Activated T-cell treated with anti-CD3 and anti-CD28 coated beads, Interleukin-2, amount 50 U/mL, for 72 hours (primary cell): ENCODE results near the gene TAF11. TPM values are rescaled to one million over a fixed set of nuclear protein-coding genes. Genes with fewer than 3 reads are reported as not detected.
A peak's percentile ranks its signal among the peaks of the same experiment; 100 is the strongest.

ENCODE experiments used
- ATAC-seq, 2 donors: fragments of 150-1000 bp; cut with Tn5 transposase; replicated peaks in 1 of 2; 2 replicates each; pipeline ENCODE4 v1.10.0; 2021; ENCODE audit warnings: moderate library complexity in 2 of 2, mild to moderate bottlenecking in 1 of 2
- DNase-seq, 2 donors: peaks; one replicate each; pipeline ENCODE4 v3.0.0; 2021 to 2022; ENCODE audit warnings: mixed read lengths in 1 of 2
- H3K27ac Mint-ChIP-seq: one replicate; pipeline ENCODE4 v1.8.0; 2022; ENCODE audit warnings: mild to moderate bottlenecking, moderate library complexity, mixed read lengths
- H3K27me3 Mint-ChIP-seq: one replicate; pipeline ENCODE4 v1.8.0; 2022; ENCODE audit warnings: low read depth, mixed read lengths
- H3K36me3 Mint-ChIP-seq, 2 donors: one replicate each; pipeline ENCODE4 v1.8.0; 2022; ENCODE audit warnings: mixed read lengths in 2 of 2, mild to moderate bottlenecking in 1 of 2; ENCODE audit not compliant: insufficient read depth in 2 of 2
- H3K4me1 Mint-ChIP-seq: one replicate; pipeline ENCODE4 v1.8.0; 2022; ENCODE audit warnings: low read depth, mixed read lengths
- H3K4me3 Mint-ChIP-seq, 2 donors: one replicate each; pipeline ENCODE4 v1.8.0; 2022; ENCODE audit warnings: mild to moderate bottlenecking in 2 of 2, mixed read lengths in 2 of 2, moderate library complexity in 2 of 2
- H3K9me3 Mint-ChIP-seq, 2 donors: one replicate each; pipeline ENCODE4 v1.8.0; 2022; ENCODE audit warnings: mixed read lengths in 2 of 2
- total RNA-seq, 2 donors: library from RNA; stranded (reverse); gene quantifications; one replicate each; pipeline ENCODE4 v1.2.3, GENCODE V29; 2022

Gene TAF11
- total RNA-seq, 2 donors from 2014 or later = 29.1 to 30.9 TPM

DNA sequence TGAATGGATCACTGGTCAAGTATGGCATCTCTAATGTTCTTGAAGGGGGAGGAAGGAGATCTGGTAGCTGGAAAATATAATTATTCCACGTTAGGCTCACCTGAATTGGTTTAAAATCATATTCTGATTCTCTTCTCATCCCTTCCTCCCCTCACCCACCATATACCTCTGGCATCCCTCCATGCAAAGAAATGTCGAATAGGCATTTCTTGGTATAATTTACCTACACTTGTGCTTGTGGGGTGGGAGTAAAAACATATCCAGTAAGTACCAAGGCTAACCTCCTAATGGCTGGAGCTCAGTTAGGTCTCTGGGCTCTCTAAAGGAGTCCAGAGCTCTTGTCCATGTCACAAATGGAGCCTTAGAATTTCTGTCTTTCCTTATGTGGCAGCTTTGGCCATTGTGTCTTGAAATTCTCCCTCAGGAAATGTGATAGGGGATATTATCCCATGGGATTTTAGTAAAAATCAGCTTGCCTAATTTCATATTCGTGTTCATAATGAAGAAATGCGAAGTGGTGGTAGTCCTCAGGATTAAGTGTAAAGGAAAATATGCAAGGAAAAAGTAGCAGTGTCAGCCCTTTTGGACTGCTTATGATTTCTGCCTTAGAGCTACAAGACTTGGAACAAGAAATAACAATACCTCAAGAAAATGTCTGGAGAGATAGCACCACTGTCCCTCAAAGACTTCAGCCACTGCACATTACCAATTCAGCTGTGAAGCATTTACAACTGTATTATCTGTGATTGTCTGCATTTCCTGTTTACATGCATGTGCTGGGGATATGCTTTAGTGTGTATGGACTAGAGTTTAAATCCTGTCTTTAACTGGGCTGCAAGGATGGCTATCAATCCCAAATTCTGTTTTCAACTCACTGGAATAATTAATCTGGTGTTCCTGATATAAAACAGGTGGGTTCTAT is 12.3 kb downstream of the TAF11 start:
- no peak for DNase-seq
- no peak overlapping the region for H3K4me3 Mint-ChIP-seq
- H3K9me3 Mint-ChIP-seq = no peaks in the 10 kb centered on the region
- peak overlapping the region; percentile 55 for H3K27ac Mint-ChIP-seq
- no peaks in the 10 kb centered on the region for H3K27me3 Mint-ChIP-seq
- H3K4me1 Mint-ChIP-seq = peaks cover 6% of the 10 kb centered on the region
- peaks cover 1 to 17% of the 10 kb centered on the region in 2 donors for H3K36me3 Mint-ChIP-seq
- no peak for ATAC-seq

GRCh38 chr6:34872332-34872731 is 15.5 kb downstream of the TAF11 start:
- Mint-ChIP-seq H3K27ac (no peak overlapping the region), H3K4me1 (no peaks in the 10 kb centered on the region), H3K4me3 (no peak overlapping the region), H3K9me3 (no peaks in the 10 kb centered on the region), H3K27me3 (no peaks in the 10 kb centered on the region), H3K36me3 (peaks cover 4 to 15% of the 10 kb centered on the region in 2 donors)
- ATAC-seq (no peak), DNase-seq (no peak)

DNA sequence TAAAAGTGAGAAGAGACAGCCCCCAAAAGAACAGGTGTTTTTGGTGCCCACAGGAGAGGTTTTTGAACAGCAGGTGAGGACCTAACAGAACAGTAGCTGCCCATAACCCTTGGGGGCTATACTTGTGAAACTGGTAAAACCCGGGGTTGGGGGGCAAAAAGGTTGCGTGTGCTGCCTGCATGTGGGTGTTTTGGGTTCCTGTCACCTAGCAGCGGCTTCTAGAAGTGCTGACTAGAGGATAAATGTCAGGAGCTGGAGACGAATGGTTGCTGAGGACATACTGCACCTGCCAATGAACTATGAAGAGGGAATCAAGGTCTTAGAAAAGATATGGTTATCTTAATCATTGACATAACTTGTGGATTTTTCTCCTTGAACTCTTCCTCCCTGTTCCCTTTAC is 16.0 kb downstream of the TAF11 start:
- no peak for ATAC-seq
- Mint-ChIP-seq H3K4me1 (no peaks in the 10 kb centered on the region), H3K36me3 (peaks cover 4 to 15% of the 10 kb centered on the region in 2 donors), H3K9me3 (no peaks in the 10 kb centered on the region), H3K27ac (no peak overlapping the region), H3K4me3 (no peak overlapping the region), H3K27me3 (no peaks in the 10 kb centered on the region)
- DNase-seq = no peak

- DNase-seq (no peak), ATAC-seq (no peak)
- Mint-ChIP-seq H3K27me3 (no peaks in the 10 kb centered on the region), H3K4me3 (no peak overlapping the region), H3K9me3 (no peaks in the 10 kb centered on the region), H3K27ac (no peak overlapping the region), H3K4me1 (no peaks in the 10 kb centered on the region), H3K36me3 (peaks cover 6 to 16% of the 10 kb centered on the region in 2 donors)
Measured at GRCh38 chr6:34867484-34867883, 20.4 kb downstream of the TAF11 start.

DNA sequence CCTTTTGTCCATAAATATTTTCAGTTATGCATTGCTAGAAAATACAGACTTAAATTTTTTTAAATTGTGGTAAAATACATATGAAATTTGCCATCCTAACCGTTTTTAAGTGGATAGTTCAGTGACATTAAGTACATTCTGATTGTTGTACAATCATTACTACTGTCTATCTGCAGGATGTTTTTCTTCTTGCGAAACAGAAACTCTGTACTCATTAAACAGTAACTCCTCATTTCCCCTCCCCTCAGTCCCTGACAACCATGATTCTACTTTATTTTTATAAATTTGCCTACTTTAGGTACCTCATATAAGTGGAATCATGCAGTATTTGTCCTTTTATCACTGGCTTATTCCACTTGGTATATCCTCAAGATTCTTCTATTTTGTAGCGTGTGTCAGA is 21.3 kb downstream of the TAF11 start:
- Mint-ChIP-seq H3K27me3 (no peaks in the 10 kb centered on the region), H3K4me3 (no peak overlapping the region), H3K36me3 (peaks cover 6 to 16% of the 10 kb centered on the region in 2 donors), H3K27ac (no peak overlapping the region), H3K4me1 (no peaks in the 10 kb centered on the region), H3K9me3 (no peaks in the 10 kb centered on the region)
- DNase-seq (no peak), ATAC-seq (no peak)

DNA sequence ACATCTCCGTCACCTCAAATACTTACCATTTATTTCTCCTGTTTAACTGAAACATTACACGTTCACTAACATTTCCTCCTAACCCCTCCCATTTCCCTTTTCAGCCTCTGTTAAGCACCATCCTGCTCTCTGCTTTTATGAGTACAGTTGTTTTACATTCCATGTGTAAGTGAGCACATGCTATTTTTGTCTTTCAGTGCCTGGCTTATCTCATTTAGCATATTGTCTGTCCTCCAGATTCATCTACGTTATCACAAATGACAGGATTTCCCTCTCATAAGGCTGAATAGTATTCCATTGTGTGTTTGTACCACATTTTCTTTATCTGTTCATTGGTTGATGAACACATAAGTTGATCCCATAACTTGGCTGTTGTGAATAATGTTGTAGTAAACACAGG is 22.7 kb downstream of the TAF11 start:
- Mint-ChIP-seq H3K27ac (no peak overlapping the region), H3K36me3 (peaks cover 6 to 14% of the 10 kb centered on the region in 2 donors), H3K27me3 (no peaks in the 10 kb centered on the region), H3K4me1 (no peaks in the 10 kb centered on the region), H3K9me3 (no peaks in the 10 kb centered on the region), H3K4me3 (no peak overlapping the region)
- no peak for ATAC-seq
- DNase-seq = no peak

- Mint-ChIP-seq H3K4me3 (no peak overlapping the region), H3K27ac (no peak overlapping the region), H3K9me3 (no peaks in the 10 kb centered on the region), H3K36me3 (peaks cover 6 to 13% of the 10 kb centered on the region in 2 donors), H3K27me3 (no peaks in the 10 kb centered on the region), H3K4me1 (no peaks in the 10 kb centered on the region)
- ATAC-seq (no peak), DNase-seq (no peak)
Measured at GRCh38 chr6:34864007-34864406, 23.8 kb downstream of the TAF11 start.

DNA sequence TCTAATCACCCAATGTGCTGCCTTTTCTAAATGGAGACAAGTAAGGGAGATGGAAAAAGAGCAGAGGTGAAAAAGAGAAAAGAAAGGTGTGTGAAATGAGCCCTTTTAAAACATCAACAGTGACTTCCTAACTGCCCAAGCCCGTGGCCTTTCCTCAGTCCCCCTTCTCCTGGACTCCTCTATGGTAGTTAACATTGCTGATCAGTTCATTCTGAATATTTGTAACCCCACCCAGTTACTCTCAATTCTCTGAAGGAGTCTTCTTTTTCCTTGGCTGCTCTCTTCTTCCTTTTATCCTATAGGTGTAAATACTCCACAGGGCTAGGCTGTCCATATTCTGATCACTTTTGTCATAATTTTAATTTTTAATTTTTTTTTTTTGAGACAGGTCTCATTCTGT is 27.1 kb downstream of the TAF11 start:
- Mint-ChIP-seq H3K27ac (no peak overlapping the region), H3K9me3 (no peaks in the 10 kb centered on the region), H3K4me1 (no peaks in the 10 kb centered on the region), H3K36me3 (peaks cover 5 to 27% of the 10 kb centered on the region in 2 donors), H3K27me3 (no peaks in the 10 kb centered on the region), H3K4me3 (no peak overlapping the region)
- ATAC-seq (no peak), DNase-seq (no peak)

DNA sequence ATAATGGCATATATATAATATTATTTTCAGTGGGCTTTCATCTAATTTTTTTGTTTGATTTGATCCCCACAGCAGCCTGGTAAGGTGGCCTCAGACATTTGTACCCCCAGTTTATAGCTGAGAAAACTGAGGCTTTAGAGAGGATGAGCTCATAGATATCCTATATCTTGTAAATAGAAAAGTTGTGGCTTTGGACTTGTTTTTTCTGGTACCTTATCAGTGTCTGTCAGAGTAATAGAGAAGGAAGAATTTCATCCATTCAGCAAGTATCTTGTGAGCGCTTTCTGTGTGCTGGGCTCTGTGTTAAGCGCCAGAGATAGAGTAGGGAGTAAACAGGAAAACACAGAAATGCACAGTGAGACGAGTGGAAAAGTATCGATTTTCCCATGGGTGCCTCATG is 27.9 kb downstream of the TAF11 start:
- Mint-ChIP-seq H3K27me3 (no peaks in the 10 kb centered on the region), H3K36me3 (peaks cover 5 to 25% of the 10 kb centered on the region in 2 donors), H3K9me3 (no peaks in the 10 kb centered on the region), H3K27ac (no peak overlapping the region), H3K4me3 (no peak overlapping the region), H3K4me1 (no peaks in the 10 kb centered on the region)
- ATAC-seq (no peak), DNase-seq (no peak)

- Mint-ChIP-seq H3K4me1 (no peaks in the 10 kb centered on the region), H3K27ac (no peak overlapping the region), H3K36me3 (peaks cover 5 to 20% of the 10 kb centered on the region in 2 donors), H3K4me3 (no peak overlapping the region), H3K9me3 (no peaks in the 10 kb centered on the region), H3K27me3 (no peaks in the 10 kb centered on the region)
- no peak for DNase-seq
- ATAC-seq = no peak
Measured at GRCh38 chr6:34858681-34859080, 29.2 kb downstream of the TAF11 start.

DNA sequence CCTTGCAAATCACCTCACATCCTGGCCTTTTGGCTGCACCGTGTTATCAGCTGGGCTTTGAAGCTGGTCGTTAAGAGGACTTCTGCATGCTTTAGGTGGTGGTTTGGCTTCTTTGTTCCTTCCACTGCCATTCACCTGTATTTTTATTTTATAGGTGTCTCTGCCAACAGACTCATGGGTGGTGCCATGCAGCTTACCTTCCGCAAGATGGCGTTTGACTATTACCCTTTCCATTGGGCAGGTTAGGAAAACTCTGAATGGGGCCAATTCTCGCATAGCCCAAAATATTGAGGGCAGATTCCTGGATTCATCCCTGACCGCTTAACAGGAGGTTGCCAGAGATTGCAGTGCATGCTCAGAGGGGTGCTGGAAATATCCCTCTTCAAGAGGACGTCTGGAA is 32.4 kb downstream of the TAF11 start:
- no peaks in the 10 kb centered on the region for H3K27me3 Mint-ChIP-seq
- peaks cover 3 to 21% of the 10 kb centered on the region in 2 donors for H3K36me3 Mint-ChIP-seq
- no peaks in the 10 kb centered on the region for H3K4me1 Mint-ChIP-seq
- no peak overlapping the region for H3K27ac Mint-ChIP-seq
- DNase-seq (no peak), ATAC-seq (no peak)
- no peak overlapping the region for H3K4me3 Mint-ChIP-seq
- H3K9me3 Mint-ChIP-seq = no peaks in the 10 kb centered on the region

- peaks cover 3 to 20% of the 10 kb centered on the region in 2 donors for H3K36me3 Mint-ChIP-seq
- no peaks in the 10 kb centered on the region for H3K27me3 Mint-ChIP-seq
- H3K4me3 Mint-ChIP-seq = no peak overlapping the region
- H3K27ac Mint-ChIP-seq = no peak overlapping the region
- ATAC-seq = no peak
- H3K4me1 Mint-ChIP-seq = no peaks in the 10 kb centered on the region
- no peak for DNase-seq
- no peaks in the 10 kb centered on the region for H3K9me3 Mint-ChIP-seq
Measured at GRCh38 chr6:34852406-34853085, 35.3 kb downstream of the TAF11 start.

- Mint-ChIP-seq H3K27me3 (no peaks in the 10 kb centered on the region), H3K4me1 (peaks cover 6% of the 10 kb centered on the region), H3K36me3 (peaks cover 3 to 12% of the 10 kb centered on the region in 2 donors), H3K27ac (no peak overlapping the region), H3K9me3 (no peaks in the 10 kb centered on the region), H3K4me3 (no peak overlapping the region)
- ATAC-seq = no peak
- no peak for DNase-seq
Measured at GRCh38 chr6:34851361-34851760, 36.5 kb downstream of the TAF11 start.
